PC-3 (cell line): ENCODE data around the gene MRPL9. TPM values are rescaled to one million over a fixed set of nuclear protein-coding genes. Genes with fewer than 3 reads are reported as not detected.

Experiments
- ATAC-seq: fragments of 200-7000 bp; cut with Tn5 transposase; 2 replicates; pipeline ENCODE4 v1.9.1; 2020; ENCODE audit warnings: mild to moderate bottlenecking, moderate library complexity
- BruUV-seq: library from RNA; stranded (reverse); fragments of 400-500 nt; replicated peaks from 2 replicates; lab custom pipeline; 2021; lab: Mats Ljungman, UMichigan
- CTCF ChIA-PET: fragments of 300-600 bp; sonication (Branson Sonifier 250); formaldehyde crosslinking; loops from one replicate; lab custom pipeline; 2022; ENCODE audit warnings: antibody characterized with exemption; lab: Charles Lee
- POLR2A ChIA-PET: fragments of 300-600 bp; sonication (Branson Sonifier 250); formaldehyde crosslinking; loops from one replicate; lab custom pipeline; 2022; ENCODE audit warnings: antibody characterized with exemption; ENCODE audit not compliant: unreplicated experiment; lab: Charles Lee
- DNase-seq: peaks from one replicate; pipeline ENCODE4 v3.0.0-alpha.2; 2015
- H2AFZ ChIP-seq: fragments of 300-600 bp; sonication (generic); 2 replicates; pipeline ENCODE4 v1.6.0; 2016; ENCODE audit warnings: antibody characterized with exemption, low read length
- H3F3A ChIP-seq: fragments of 300-600 bp; sonication (generic); one replicate; pipeline ENCODE4 v1.6.0; 2017; ENCODE audit warnings: antibody characterized with exemption, low read length, control low read depth, mild to moderate bottlenecking; ENCODE audit not compliant: unreplicated experiment
- H3K27ac ChIP-seq: fragments of 300-600 bp; sonication (generic); 2 replicates; pipeline ENCODE4 v1.5.1; 2016; ENCODE audit warnings: mild to moderate bottlenecking, low read length
- H3K27me3 ChIP-seq: fragments of 300-600 bp; sonication (generic); 2 replicates; pipeline ENCODE4 v1.6.1; 2016; ENCODE audit warnings: low read length, mixed read lengths
- H3K36me3 ChIP-seq: fragments of 300-600 bp; sonication (generic); 2 replicates; pipeline ENCODE4 v1.6.1; 2016; ENCODE audit warnings: low read depth, mixed run types, low read length, mixed read lengths
- H3K4me1 ChIP-seq: fragments of 300-600 bp; sonication (generic); 2 replicates; pipeline ENCODE4 v1.5.1; 2016; ENCODE audit warnings: low read length; ENCODE audit not compliant: insufficient read depth
- H3K4me2 ChIP-seq: fragments of 300-600 bp; sonication (generic); 2 replicates; pipeline ENCODE4 v1.6.0; 2016; ENCODE audit warnings: low read length
- H3K4me3 ChIP-seq: fragments of 300-600 bp; sonication (generic); 2 replicates; pipeline ENCODE4 v1.5.1; 2016; ENCODE audit warnings: mild to moderate bottlenecking, low read length, mixed read lengths
- H3K79me2 ChIP-seq: fragments of 300-600 bp; sonication (generic); 2 replicates; pipeline ENCODE4 v1.6.1; 2017; ENCODE audit warnings: low read length, mixed read lengths
- H3K9ac ChIP-seq: fragments of 300-600 bp; sonication (generic); 2 replicates; pipeline ENCODE4 v1.6.0; 2016; ENCODE audit warnings: mild to moderate bottlenecking, low read length
- H3K9me2 ChIP-seq: fragments of 300-600 bp; sonication (generic); replicated peaks from 2 replicates; pipeline ENCODE4 v1.6.1; 2016; ENCODE audit warnings: mixed run types, low read length, mixed read lengths
- H3K9me3 ChIP-seq: fragments of 300-600 bp; sonication (generic); 2 replicates; pipeline ENCODE4 v1.6.1; 2016; ENCODE audit warnings: low read length, mixed read lengths
- H4K20me1 ChIP-seq: fragments of 300-600 bp; sonication (generic); 2 replicates; pipeline ENCODE4 v1.6.1; 2016; ENCODE audit warnings: low read length, mixed read lengths
- EZH2 ChIP-seq: fragments of 300-600 bp; sonication (generic); IDR thresholded peaks from one replicate; pipeline ENCODE4 v1.6.1; 2017; ENCODE audit warnings: antibody characterized with exemption, mild to moderate bottlenecking, low read length; ENCODE audit not compliant: unreplicated experiment
- EZH2phosphoT487 ChIP-seq: fragments of 300-600 bp; sonication (generic); IDR thresholded peaks from 2 replicates; pipeline ENCODE4 v1.6.1; 2018; ENCODE audit warnings: mild to moderate bottlenecking, antibody characterized with exemption, low read length, borderline replicate concordance
- intact Hi-C: fragments of 100-400 bp; cut with micrococcal nuclease; formaldehyde crosslinking; loops from 2 replicates; pipeline ENCODE4 v1.9.0; 2023
- total RNA-seq: library from RNA; depleted of rRNA; stranded (reverse); fragments of >200 nt; gene quantifications from 2 replicates; pipeline ENCODE4 v1.2.3, GENCODE V29; 2014
- TF ChIP-seq, protein P1 (sequence below): fragments of 300-600 bp; sonication (generic); conservative IDR thresholded peaks from 2 replicates; pipeline ENCODE4 v1.5.1; 2017; ENCODE audit warnings: antibody characterized with exemption, low read depth, mild to moderate bottlenecking, low read length

Gene MRPL9
- total RNA-seq, 1 experiment from 2014 or later: 229 TPM

DNA sequence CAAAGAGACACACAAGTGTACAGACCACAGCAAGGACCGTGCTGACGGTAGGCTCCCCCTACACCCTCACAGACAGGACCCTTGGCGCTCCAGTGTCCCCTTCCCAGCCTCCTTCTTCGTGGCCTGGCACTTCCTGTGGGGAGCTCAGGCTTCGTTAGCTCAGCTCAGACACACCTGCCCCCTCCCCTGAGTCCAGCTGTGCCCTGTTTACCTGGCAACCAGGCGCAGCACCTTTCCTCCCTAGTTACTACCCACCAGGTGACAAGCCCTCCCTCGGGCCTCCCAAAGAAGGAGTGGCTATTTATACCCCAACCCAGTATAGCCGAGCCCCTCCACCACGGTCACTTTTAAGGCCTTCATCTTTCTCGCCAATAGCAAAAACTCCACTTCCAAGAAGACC, 51.3 kb downstream of the MRPL9 start:
- ATAC-seq: no peak
- Histone ChIP-seq H3K27ac (no peak overlapping the region), H3K4me1 (no peaks in the 10 kb centered on the region), H3K36me3 (no peaks in the 10 kb centered on the region), H3K9me3 (no peaks in the 10 kb centered on the region), H3K9ac (no peak overlapping the region), H3K79me2 (no peaks in the 10 kb centered on the region), H3K27me3 (peaks cover 3% of the 10 kb centered on the region; the same call in 1 of the 2 replicates), H2AFZ (no peak overlapping the region), H3K4me3 (no peak overlapping the region), H4K20me1 (no peaks in the 10 kb centered on the region), H3K9me2 (no peaks in the 10 kb centered on the region), H3K4me2 (no peak overlapping the region), H3F3A (no peaks in the 10 kb centered on the region)
- DNase-seq: no peak
- TF ChIP-seq EZH2 (no peak), EZH2phosphoT487 (no peak)
- TF ChIP-seq, protein P1, sequence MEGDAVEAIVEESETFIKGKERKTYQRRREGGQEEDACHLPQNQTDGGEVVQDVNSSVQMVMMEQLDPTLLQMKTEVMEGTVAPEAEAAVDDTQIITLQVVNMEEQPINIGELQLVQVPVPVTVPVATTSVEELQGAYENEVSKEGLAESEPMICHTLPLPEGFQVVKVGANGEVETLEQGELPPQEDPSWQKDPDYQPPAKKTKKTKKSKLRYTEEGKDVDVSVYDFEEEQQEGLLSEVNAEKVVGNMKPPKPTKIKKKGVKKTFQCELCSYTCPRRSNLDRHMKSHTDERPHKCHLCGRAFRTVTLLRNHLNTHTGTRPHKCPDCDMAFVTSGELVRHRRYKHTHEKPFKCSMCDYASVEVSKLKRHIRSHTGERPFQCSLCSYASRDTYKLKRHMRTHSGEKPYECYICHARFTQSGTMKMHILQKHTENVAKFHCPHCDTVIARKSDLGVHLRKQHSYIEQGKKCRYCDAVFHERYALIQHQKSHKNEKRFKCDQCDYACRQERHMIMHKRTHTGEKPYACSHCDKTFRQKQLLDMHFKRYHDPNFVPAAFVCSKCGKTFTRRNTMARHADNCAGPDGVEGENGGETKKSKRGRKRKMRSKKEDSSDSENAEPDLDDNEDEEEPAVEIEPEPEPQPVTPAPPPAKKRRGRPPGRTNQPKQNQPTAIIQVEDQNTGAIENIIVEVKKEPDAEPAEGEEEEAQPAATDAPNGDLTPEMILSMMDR: no peak
- BruUV-seq: no TSS peak
- intact Hi-C loops: no loop called here
- CTCF ChIA-PET: interaction anchor here (0.7 kb wide), 1 partner anchor 134 kb away, joined by 5 read pairs; no protein-coding TSS in a partner anchor
- POLR2A ChIA-PET: no interaction called here

DNA sequence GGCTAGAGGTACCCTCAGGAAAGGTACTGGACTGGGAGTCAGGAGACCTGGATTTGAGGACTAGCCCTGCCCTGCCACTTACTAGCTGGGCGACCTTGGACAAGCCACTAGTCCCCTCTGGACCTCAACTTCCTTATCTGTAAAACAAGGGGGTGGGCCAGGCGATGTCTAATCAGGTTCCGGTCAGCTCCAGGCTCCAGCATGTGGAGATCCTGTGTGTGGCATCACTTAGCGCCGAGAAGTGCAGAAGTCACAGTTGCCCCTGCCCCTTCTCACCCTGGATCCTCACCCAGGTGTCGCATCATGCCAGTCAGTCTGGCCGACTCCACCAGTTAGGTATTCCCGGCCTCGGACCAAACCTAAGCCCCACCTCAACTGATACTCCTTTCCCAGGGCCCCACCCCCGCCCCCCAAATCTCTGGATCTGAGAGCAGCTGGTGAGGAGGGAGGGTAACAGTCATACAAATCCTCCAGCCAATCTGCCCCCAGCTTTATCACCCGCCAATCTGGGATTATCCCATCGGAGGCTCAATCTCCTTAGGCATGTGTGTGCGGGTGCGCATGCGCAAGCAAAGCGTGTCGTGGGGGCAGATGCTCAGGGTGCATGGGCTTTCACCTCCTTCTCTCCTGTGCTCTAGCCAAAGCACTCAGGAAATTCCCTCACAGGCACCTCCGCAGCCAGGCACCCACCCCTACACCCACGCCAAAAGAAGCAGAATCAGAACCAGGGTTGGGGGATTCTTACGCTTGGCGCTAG, 52.1 kb downstream of the MRPL9 start:
- ChIA-PET POLR2A (no interaction called here), CTCF (interaction anchor here (0.7 kb wide), 1 partner anchor 135 kb away, joined by 5 read pairs; no protein-coding TSS in a partner anchor)
- Histone ChIP-seq H4K20me1 (no peaks in the 10 kb centered on the region), H3K9me2 (no peaks in the 10 kb centered on the region), H3K79me2 (no peaks in the 10 kb centered on the region), H3K4me2 (no peak overlapping the region), H2AFZ (no peak overlapping the region), H3K27ac (no peak overlapping the region), H3F3A (no peaks in the 10 kb centered on the region), H3K4me1 (no peaks in the 10 kb centered on the region), H3K27me3 (no peaks in the 10 kb centered on the region), H3K9ac (no peak overlapping the region), H3K4me3 (no peak overlapping the region), H3K9me3 (no peaks in the 10 kb centered on the region), H3K36me3 (no peaks in the 10 kb centered on the region)
- TF ChIP-seq, protein P1: no peak
- no peak for TF ChIP-seq EZH2phosphoT487
- no peak for TF ChIP-seq EZH2
- intact Hi-C loops: no loop called here
- BruUV-seq: no TSS peak
- ATAC-seq: no peak
- no peak for DNase-seq

DNA sequence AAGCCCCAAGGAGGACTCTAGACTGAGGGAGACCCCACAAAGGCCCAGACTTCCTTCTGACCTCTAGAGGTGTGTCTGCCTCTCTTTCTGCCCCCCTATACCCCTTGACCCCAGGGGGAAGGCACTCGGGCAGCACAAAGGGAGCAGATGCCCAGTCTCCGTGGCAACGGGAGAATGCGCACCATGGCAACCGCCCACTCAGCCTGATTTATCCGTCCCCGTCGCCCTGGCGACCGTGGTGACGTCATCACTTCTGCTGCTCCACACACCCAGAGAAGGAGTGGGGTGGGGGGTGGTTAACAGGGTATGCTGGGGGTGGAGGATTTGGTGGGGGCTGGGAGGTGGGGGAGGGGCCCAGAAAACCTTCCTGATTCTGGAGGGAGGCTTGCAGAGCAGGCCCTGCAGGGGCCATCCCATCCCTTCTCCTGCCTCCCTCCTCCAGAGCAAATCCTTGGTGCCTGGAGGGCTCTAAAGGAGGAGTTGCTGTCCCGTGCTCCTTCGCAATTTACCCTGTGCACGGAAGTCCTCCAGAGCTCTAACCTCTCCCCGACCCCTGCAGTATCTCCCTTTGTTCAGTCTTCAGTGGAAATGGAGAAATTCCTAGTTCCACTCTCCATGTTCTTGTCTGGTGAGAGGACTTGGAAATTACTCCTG, 53.0 kb downstream of the MRPL9 start:
- Histone ChIP-seq H3F3A (no peaks in the 10 kb centered on the region), H4K20me1 (no peaks in the 10 kb centered on the region), H2AFZ (no peak overlapping the region), H3K9ac (no peak overlapping the region), H3K9me3 (no peaks in the 10 kb centered on the region), H3K4me3 (no peak overlapping the region), H3K27ac (no peak overlapping the region), H3K4me1 (no peaks in the 10 kb centered on the region), H3K79me2 (no peaks in the 10 kb centered on the region), H3K36me3 (no peaks in the 10 kb centered on the region), H3K9me2 (no peaks in the 10 kb centered on the region), H3K27me3 (no peaks in the 10 kb centered on the region), H3K4me2 (no peak overlapping the region)
- CTCF ChIA-PET: no interaction called here
- TF ChIP-seq, protein P1: no peak
- TF ChIP-seq EZH2: no peak
- TF ChIP-seq EZH2phosphoT487: no peak
- no peak for ATAC-seq
- intact Hi-C loops: no loop called here
- no peak for DNase-seq
- POLR2A ChIA-PET: no interaction called here
- no TSS peak for BruUV-seq
